ENCODE data around the gene SDS.

DNA sequence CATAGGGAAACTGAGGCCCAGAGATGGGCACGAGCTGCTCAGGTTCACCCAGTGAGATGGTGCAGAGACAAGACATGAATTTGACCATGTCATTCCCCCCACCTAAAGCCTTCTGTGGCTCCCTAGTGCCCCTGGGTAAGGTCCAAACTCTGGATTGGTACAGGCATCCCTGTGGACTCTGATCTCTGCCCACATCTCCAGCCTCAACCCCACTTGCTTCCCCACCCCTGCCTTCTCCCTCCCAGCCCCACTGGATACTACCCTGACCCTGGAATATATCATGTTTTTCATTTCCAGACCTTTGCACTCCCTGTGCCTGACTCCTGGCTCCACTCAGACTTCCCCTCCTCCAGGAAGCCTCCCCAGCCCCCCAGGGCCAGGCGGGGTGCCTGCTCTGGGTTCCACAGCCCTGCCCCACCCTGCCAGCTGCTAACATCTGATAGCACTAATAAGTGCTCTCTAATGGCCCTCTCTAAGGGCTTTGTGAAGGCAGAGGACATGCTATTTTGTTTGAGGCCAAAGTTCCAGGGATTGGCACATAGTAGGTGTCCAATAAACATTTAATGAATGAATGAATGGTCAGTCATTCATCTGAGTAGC is 17.4 kb upstream of the SDS start:
- TF ChIP-seq TOX (CRISPR knock-in tag; IDR thresholded peaks at IDR 0.05; ENCODE audit: borderline replicate concordance) = no peak
- TF ChIP-seq, protein P1, sequence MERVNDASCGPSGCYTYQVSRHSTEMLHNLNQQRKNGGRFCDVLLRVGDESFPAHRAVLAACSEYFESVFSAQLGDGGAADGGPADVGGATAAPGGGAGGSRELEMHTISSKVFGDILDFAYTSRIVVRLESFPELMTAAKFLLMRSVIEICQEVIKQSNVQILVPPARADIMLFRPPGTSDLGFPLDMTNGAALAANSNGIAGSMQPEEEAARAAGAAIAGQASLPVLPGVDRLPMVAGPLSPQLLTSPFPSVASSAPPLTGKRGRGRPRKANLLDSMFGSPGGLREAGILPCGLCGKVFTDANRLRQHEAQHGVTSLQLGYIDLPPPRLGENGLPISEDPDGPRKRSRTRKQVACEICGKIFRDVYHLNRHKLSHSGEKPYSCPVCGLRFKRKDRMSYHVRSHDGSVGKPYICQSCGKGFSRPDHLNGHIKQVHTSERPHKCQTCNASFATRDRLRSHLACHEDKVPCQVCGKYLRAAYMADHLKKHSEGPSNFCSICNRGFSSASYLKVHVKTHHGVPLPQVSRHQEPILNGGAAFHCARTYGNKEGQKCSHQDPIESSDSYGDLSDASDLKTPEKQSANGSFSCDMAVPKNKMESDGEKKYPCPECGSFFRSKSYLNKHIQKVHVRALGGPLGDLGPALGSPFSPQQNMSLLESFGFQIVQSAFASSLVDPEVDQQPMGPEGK (CRISPR knock-in tag; IDR thresholded peaks at IDR 0.05; ENCODE audit: borderline replicate concordance) = no peak
